Measurements from ENCODE around the gene TACR3. TPM values are rescaled to one million over a fixed set of nuclear protein-coding genes. Genes with fewer than 3 reads are reported as not detected.
"Not testable (repeated sequence)": the region's sequence is repeated elsewhere in the genome, so short reads cannot be mapped to it uniquely, and the experiment has no call there.

TACR3 gene
- total RNA-seq, 1 donor from 2014 or later: not detected

DNA sequence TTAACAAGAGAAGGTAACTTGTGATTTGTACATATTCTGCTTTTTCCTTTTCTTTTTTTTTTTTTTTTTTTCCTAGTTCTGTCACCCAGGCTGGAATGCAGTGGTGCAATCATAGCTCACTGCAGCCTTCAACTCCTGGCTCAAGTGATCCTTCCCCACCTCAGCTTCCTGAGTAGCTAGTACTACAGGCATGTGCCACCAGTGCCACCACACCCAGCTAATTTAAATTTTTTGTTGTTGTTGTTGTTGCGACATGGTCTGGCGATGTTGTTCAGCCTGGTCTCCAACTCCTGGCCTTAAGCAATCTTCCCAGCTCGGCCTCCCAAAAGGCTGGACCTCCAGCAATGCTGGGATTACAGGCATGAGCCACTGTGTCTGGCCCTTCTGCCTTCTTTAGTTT, 1.5 kb upstream of the TACR3 start:
- no peak for TF ChIP-seq CTCF (IDR thresholded peaks at IDR 0.05)
- intact Hi-C loops (cut with DNase I): no loop called here
- no peak overlapping the region for H3K4me3 ChIP-seq
- H3K9me3 ChIP-seq: no peaks in the 10 kb centered on the region
- DNase-seq (ENCODE audit: low spot score in 2 of 2): no peak
- no peaks in the 10 kb centered on the region for H3K27me3 ChIP-seq
- H3K27ac ChIP-seq: no peak overlapping the region
- H3K36me3 ChIP-seq: no peaks in the 10 kb centered on the region
- H3K4me1 ChIP-seq: no peaks in the 10 kb centered on the region

DNA sequence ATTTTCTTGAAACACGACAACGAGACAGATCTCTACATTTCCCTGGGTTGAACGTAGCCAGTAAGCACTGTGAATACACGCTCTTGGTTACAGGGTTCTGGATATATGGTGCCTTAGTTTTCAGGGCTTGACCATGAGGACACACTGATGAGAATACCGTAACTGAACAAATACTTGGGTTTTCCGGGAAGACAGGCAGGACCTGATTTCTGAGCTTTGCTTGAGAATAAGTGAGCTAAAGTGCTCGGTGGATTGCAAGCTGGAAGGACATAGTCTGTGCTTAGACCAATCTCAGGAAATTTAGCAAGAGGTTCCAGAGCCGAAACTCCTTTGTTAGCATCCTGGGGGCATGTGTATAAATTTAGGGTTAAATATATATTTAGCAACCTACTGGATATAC, 876 bp upstream of the TACR3 start:
- H3K36me3 ChIP-seq: no peaks in the 10 kb centered on the region
- intact Hi-C loops (cut with DNase I): no loop called here
- no peak for DNase-seq (ENCODE audit: low spot score in 2 of 2)
- H3K9me3 ChIP-seq: no peaks in the 10 kb centered on the region
- no peak for TF ChIP-seq CTCF (IDR thresholded peaks at IDR 0.05)
- no peak overlapping the region for H3K27ac ChIP-seq
- H3K4me3 ChIP-seq: no peak overlapping the region
- no peaks in the 10 kb centered on the region for H3K4me1 ChIP-seq
- H3K27me3 ChIP-seq: no peaks in the 10 kb centered on the region

- intact Hi-C loops (cut with DNase I): no loop called here
- H3K27ac ChIP-seq: no peak overlapping the region
- H3K36me3 ChIP-seq: no peaks in the 10 kb centered on the region
- no peak for TF ChIP-seq CTCF (IDR thresholded peaks at IDR 0.05)
- H3K9me3 ChIP-seq: no peaks in the 10 kb centered on the region
- no peak for DNase-seq (ENCODE audit: low spot score in 2 of 2)
- no peaks in the 10 kb centered on the region for H3K27me3 ChIP-seq
- H3K4me3 ChIP-seq: peak overlapping the region in 1 of 2 donors; percentile 6
- no peaks in the 10 kb centered on the region for H3K4me1 ChIP-seq
Observed at GRCh38 chr4:103719105-103719829, 518 bp downstream of the TACR3 start.

DNA sequence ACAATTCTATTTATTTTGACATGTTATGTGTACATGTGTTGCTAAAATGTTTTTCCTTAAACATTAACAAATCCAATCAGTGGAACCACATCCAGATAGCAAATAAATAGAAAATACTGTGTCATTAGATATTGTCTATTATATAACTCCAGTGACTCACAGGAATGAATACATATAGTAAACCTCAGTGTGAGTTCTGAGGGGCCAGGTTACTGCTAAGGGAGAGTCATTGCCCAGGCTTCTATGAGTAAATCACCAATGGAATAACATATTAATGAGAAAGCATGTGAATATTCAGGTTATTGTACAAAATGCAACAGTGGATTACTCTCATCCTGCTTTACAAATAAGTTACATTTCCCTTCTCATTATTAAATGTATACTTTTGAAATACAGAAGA, 27.2 kb downstream of the TACR3 start:
- intact Hi-C loops (cut with DNase I): no loop called here
- Histone ChIP-seq H3K4me3 (no peak overlapping the region), H3K36me3 (no peaks in the 10 kb centered on the region), H3K4me1 (no peaks in the 10 kb centered on the region), H3K27me3 (no peaks in the 10 kb centered on the region), H3K27ac (no peak overlapping the region), H3K9me3 (no peaks in the 10 kb centered on the region)
- no peak for DNase-seq (ENCODE audit: low spot score in 2 of 2)
- no peak for TF ChIP-seq CTCF (IDR thresholded peaks at IDR 0.05)

GRCh38 chr4:103673983-103674382, 45.8 kb downstream of the TACR3 start:
- Histone ChIP-seq H3K4me1 (no peaks in the 10 kb centered on the region), H3K27me3 (no peaks in the 10 kb centered on the region), H3K36me3 (no peaks in the 10 kb centered on the region), H3K4me3 (no peak overlapping the region), H3K27ac (no peak overlapping the region), H3K9me3 (no peaks in the 10 kb centered on the region)
- TF ChIP-seq CTCF (IDR thresholded peaks at IDR 0.05): no peak
- DNase-seq (ENCODE audit: low spot score in 2 of 2): no peak
- intact Hi-C loops (cut with DNase I): no loop called here

DNA sequence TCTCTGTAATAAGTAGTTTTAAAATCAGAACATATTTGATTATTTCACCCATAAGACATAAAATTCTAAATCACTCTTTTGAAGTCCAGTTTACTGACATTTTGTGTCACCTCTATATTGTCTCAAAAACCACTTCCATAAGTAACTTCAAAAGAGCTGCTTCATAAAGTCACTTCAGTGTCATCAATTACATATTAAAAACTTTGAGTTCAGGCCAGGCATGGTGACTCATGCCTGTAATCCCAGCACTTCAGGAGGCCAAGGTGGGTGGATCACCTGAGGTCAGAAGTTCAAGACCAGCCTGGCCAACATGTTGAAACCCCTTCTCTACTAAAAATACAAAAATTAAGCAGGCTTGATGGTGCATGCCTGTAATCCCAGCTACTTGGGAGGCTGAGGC, 53.0 kb downstream of the TACR3 start:
- intact Hi-C loops (cut with DNase I); H3K9me3 ChIP-seq; H3K27me3 ChIP-seq; H3K4me1 ChIP-seq; H3K4me3 ChIP-seq; DNase-seq (ENCODE audit: low spot score in 2 of 2); H3K36me3 ChIP-seq; H3K27ac ChIP-seq: not testable (repeated sequence)
